ENCODE data around the gene FABP2. TPM values are rescaled to one million over a fixed set of nuclear protein-coding genes. Genes with fewer than 3 reads are reported as not detected.
"Not testable (repeated sequence)": the region's sequence is repeated elsewhere in the genome, so short reads cannot be mapped to it uniquely, and the experiment has no call there.

The FABP2 gene
- polyA plus RNA-seq, 10 donors: 0.05 to 0.09 TPM; not detected in 8

- no peak for DNase-seq
Measured at GRCh38 chr4:119313237-119313636, 8.7 kb downstream of the FABP2 start.

- DNase-seq: no peak
Measured at GRCh38 chr4:119310826-119311225, 11.1 kb downstream of the FABP2 start.

- DNase-seq: no peak
Measured at GRCh38 chr4:119307606-119308005, 14.3 kb downstream of the FABP2 start.

- no peak for DNase-seq
Measured at GRCh38 chr4:119304431-119304830, 17.5 kb downstream of the FABP2 start.

GRCh38 chr4:119303587-119304305 lies 18.2 kb downstream of the FABP2 start:
- DNase-seq: no peak

- no peak for DNase-seq
Measured at GRCh38 chr4:119302073-119302832, 19.7 kb downstream of the FABP2 start.

- DNase-seq: peak; percentile 91 to 96 (median 93)
Measured at GRCh38 chr4:119300101-119300978, 21.6 kb downstream of the FABP2 start.

- DNase-seq: no peak
Measured at GRCh38 chr4:119299741-119300100, 22.2 kb downstream of the FABP2 start.

GRCh38 chr4:119299260-119299671 lies 22.7 kb downstream of the FABP2 start:
- no peak for DNase-seq

GRCh38 chr4:119297795-119298194 lies 24.1 kb downstream of the FABP2 start:
- no peak for DNase-seq

- no peak for DNase-seq
Measured at GRCh38 chr4:119296356-119296755, 25.6 kb downstream of the FABP2 start.

- DNase-seq: no peak
Measured at GRCh38 chr4:119290598-119290997, 31.3 kb downstream of the FABP2 start.

GRCh38 chr4:119289313-119289712 lies 32.6 kb downstream of the FABP2 start:
- DNase-seq: no peak

- peak; percentile 66 to 77 (median 76) for DNase-seq
Measured at GRCh38 chr4:119286377-119287002, 35.4 kb downstream of the FABP2 start.

- peak in 1 of 3 donors; percentile 38 for DNase-seq
Measured at GRCh38 chr4:119284876-119285780, 36.8 kb downstream of the FABP2 start.

GRCh38 chr4:119281393-119281792 lies 40.5 kb downstream of the FABP2 start:
- no peak for DNase-seq

- not testable (repeated sequence) for DNase-seq
Measured at GRCh38 chr4:119279945-119280344, 42.0 kb downstream of the FABP2 start.

- not testable (repeated sequence) for DNase-seq
Measured at GRCh38 chr4:119279541-119279940, 42.4 kb downstream of the FABP2 start.

- peak in 1 of 3 donors; percentile 4 for DNase-seq
Measured at GRCh38 chr4:119271361-119272085, 50.4 kb downstream of the FABP2 start.

GRCh38 chr4:119268466-119268865 lies 53.5 kb downstream of the FABP2 start:
- no peak for DNase-seq

Measured in muscle of back (tissue), 11 donors.